ENCODE measurements around the gene EPM2AIP1.

GRCh38 chr3:36993326-36994283 is 674 bp upstream of the EPM2AIP1 start, which contains the start of gene MLH1:
- TF ChIP-seq POLR2AphosphoS5 (IDR thresholded peaks at IDR 0.05; ENCODE audit: low read depth, low read length), result peak; percentile 86
- no peak for TF ChIP-seq EZH2 (IDR thresholded peaks at IDR 0.05; ENCODE audit: low read depth, low read length, severe bottlenecking)
- no peak for TF ChIP-seq RAD21 (IDR thresholded peaks at IDR 0.05 in 1 of 2, conservative IDR thresholded peaks at IDR 0.05 in 1 of 2; ENCODE audit: low read depth in 2 of 2, low read length in 2 of 2)
- TF ChIP-seq, protein P1, sequence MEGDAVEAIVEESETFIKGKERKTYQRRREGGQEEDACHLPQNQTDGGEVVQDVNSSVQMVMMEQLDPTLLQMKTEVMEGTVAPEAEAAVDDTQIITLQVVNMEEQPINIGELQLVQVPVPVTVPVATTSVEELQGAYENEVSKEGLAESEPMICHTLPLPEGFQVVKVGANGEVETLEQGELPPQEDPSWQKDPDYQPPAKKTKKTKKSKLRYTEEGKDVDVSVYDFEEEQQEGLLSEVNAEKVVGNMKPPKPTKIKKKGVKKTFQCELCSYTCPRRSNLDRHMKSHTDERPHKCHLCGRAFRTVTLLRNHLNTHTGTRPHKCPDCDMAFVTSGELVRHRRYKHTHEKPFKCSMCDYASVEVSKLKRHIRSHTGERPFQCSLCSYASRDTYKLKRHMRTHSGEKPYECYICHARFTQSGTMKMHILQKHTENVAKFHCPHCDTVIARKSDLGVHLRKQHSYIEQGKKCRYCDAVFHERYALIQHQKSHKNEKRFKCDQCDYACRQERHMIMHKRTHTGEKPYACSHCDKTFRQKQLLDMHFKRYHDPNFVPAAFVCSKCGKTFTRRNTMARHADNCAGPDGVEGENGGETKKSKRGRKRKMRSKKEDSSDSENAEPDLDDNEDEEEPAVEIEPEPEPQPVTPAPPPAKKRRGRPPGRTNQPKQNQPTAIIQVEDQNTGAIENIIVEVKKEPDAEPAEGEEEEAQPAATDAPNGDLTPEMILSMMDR (IDR thresholded peaks at IDR 0.05; ENCODE audit: control extremely low read depth in 1 of 3, insufficient read depth in 1 of 3, low read depth in 1 of 3, low read length in 3 of 3), result no peak
- TF ChIP-seq RNF2 (IDR thresholded peaks at IDR 0.05; ENCODE audit: borderline replicate concordance, low read depth, low read length, missing control alignments, poor library complexity, severe bottlenecking), result no peak
- no peak for TF ChIP-seq KDM1A (IDR thresholded peaks at IDR 0.05; ENCODE audit: borderline replicate concordance, low read length)
- TF ChIP-seq, protein P2, sequence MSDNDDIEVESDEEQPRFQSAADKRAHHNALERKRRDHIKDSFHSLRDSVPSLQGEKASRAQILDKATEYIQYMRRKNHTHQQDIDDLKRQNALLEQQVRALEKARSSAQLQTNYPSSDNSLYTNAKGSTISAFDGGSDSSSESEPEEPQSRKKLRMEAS (IDR thresholded peaks at IDR 0.05), result peak; percentile 96
- TF ChIP-seq CREB1 (IDR thresholded peaks at IDR 0.05), result peak; percentile 89
- TF ChIP-seq ZNF274 (IDR thresholded peaks at IDR 0.05; ENCODE audit: borderline replicate concordance, extremely low read depth, low read length), result no peak
- TF ChIP-seq HDAC2 (IDR thresholded peaks at IDR 0.05; ENCODE audit: borderline replicate concordance in 1 of 2, low read depth in 2 of 2, low read length in 2 of 2), result peak in 1 of 2 experiments; percentile 76; a peak in 1 of 4 replicates
